CD14-positive monocyte (primary cell): ENCODE data around the gene NKAPL. TPM values are rescaled to one million over a fixed set of nuclear protein-coding genes. Genes with fewer than 3 reads are reported as not detected.
"Not testable (repeated sequence)": the region's sequence is repeated elsewhere in the genome, so short reads cannot be mapped to it uniquely, and the experiment has no call there.

Experiments
- DNase-seq, 3 donors: peaks; one replicate each; pipeline ENCODE4 v3.0.0-alpha.2; 2011 to 2022
- H2AFZ ChIP-seq: 2 replicates; pipeline ENCODE4 v1.6.0; 2012; ENCODE audit warnings: mild to moderate bottlenecking, low read depth, low read length, inconsistent platforms; ENCODE audit not compliant: insufficient read depth, poor library complexity, severe bottlenecking
- H3K27ac ChIP-seq, 2 donors: 1 replicate in 1 of 2; 2 replicates in 1 of 2; pipeline ENCODE4 v1.5.1; 2012 to 2013; ENCODE audit warnings: low read length in 2 of 2, control low read depth in 1 of 2, inconsistent platforms in 1 of 2, low read depth in 1 of 2, mild to moderate bottlenecking in 1 of 2
- H3K27me3 ChIP-seq, 2 donors: one replicate each; pipeline versions ENCODE4 v1.6.0 to v1.6.1; 2011 to 2013; ENCODE audit warnings: low read length in 2 of 2; ENCODE audit not compliant: control insufficient read depth in 2 of 2, insufficient read depth in 2 of 2
- H3K36me3 ChIP-seq, 2 donors: replicated peaks in 1 of 2; 1 replicate in 1 of 2; 2 replicates in 1 of 2; pipeline versions ENCODE4 v1.5.1 to v1.6.1; 2012 to 2013; ENCODE audit warnings: low read length in 2 of 2, control low read depth in 1 of 2, inconsistent platforms in 1 of 2, mild to moderate bottlenecking in 1 of 2; ENCODE audit not compliant: insufficient read depth in 2 of 2, control insufficient read depth in 1 of 2
- H3K4me1 ChIP-seq, 2 donors: 1 replicate in 1 of 2; 2 replicates in 1 of 2; pipeline versions ENCODE4 v1.5.1 to v1.6.1; 2012 to 2013; ENCODE audit warnings: low read length in 2 of 2, control low read depth in 1 of 2, inconsistent platforms in 1 of 2, mild to moderate bottlenecking in 1 of 2, moderate library complexity in 1 of 2; ENCODE audit not compliant: insufficient read depth in 2 of 2, control insufficient read depth in 1 of 2
- H3K4me2 ChIP-seq: replicated peaks from 2 replicates; pipeline ENCODE3; 2012; ENCODE audit warnings: low read length, moderate library complexity, mild to moderate bottlenecking; ENCODE audit not compliant: poor library complexity, severe bottlenecking; ENCODE audit errors: extremely low read depth
- H3K4me3 ChIP-seq, 3 experiments: fragments of 200-600 bp in 1 of 3; sonication (generic) in 1 of 3; replicated peaks in 1 of 3; 1 replicate in 2 of 3; 2 replicates in 1 of 3; pipeline ENCODE4 v1.5.1; 2011 to 2013; ENCODE audit warnings: low read length in 3 of 3, mild to moderate bottlenecking in 3 of 3, control low read depth in 2 of 3, low read depth in 2 of 3, inconsistent platforms in 1 of 3, moderate library complexity in 1 of 3
- H3K79me2 ChIP-seq: 2 replicates; pipeline ENCODE4 v1.6.0; 2012; ENCODE audit warnings: mild to moderate bottlenecking, control low read depth, inconsistent platforms, low read length, moderate library complexity; ENCODE audit not compliant: insufficient read depth
- H3K9ac ChIP-seq: 2 replicates; pipeline ENCODE4 v1.6.0; 2017; ENCODE audit warnings: low read length, mild to moderate bottlenecking; ENCODE audit not compliant: insufficient read depth, poor library complexity, severe bottlenecking
- H3K9me3 ChIP-seq, 2 donors: replicated peaks in 1 of 2; 1 replicate in 1 of 2; 2 replicates in 1 of 2; pipeline versions ENCODE4 v1.5.1 to v1.6.1; 2012 to 2013; ENCODE audit warnings: low read length in 2 of 2, control low read depth in 1 of 2; ENCODE audit not compliant: control insufficient read depth in 1 of 2, insufficient read depth in 1 of 2
- H4K20me1 ChIP-seq: 2 replicates; pipeline ENCODE4 v1.6.0; 2012; ENCODE audit warnings: mild to moderate bottlenecking, low read length, control low read depth, moderate library complexity; ENCODE audit not compliant: insufficient read depth
- H3K27ac Mint-ChIP-seq, 7 donors: one replicate each; pipeline ENCODE4 v1.8.0; 2020; ENCODE audit warnings: mild to moderate bottlenecking in 7 of 7, mixed read lengths in 7 of 7, moderate library complexity in 6 of 7, inconsistent platforms in 2 of 7
- H3K27me3 Mint-ChIP-seq, 3 donors: one replicate each; pipeline ENCODE4 v1.8.0; 2021 to 2022; ENCODE audit warnings: low read depth in 3 of 3, mild to moderate bottlenecking in 3 of 3, mixed read lengths in 3 of 3, moderate library complexity in 3 of 3, inconsistent platforms in 1 of 3
- H3K36me3 Mint-ChIP-seq, 2 donors: one replicate each; pipeline ENCODE4 v1.8.0; 2020; ENCODE audit warnings: mixed read lengths in 2 of 2, inconsistent platforms in 1 of 2, mild to moderate bottlenecking in 1 of 2
- H3K4me1 Mint-ChIP-seq: one replicate; pipeline ENCODE4 v1.8.0; 2020; ENCODE audit warnings: mild to moderate bottlenecking, mixed read lengths
- H3K4me3 Mint-ChIP-seq, 2 donors: one replicate each; pipeline ENCODE4 v1.8.0; 2020; ENCODE audit warnings: mild to moderate bottlenecking in 2 of 2, mixed read lengths in 2 of 2, moderate library complexity in 1 of 2
- H3K9me3 Mint-ChIP-seq, 7 donors: one replicate each; pipeline ENCODE4 v1.8.0; 2020 to 2022; ENCODE audit warnings: mixed read lengths in 7 of 7, mild to moderate bottlenecking in 6 of 7, moderate library complexity in 6 of 7, inconsistent platforms in 2 of 7
- WGBS: methylation state at CpG from one replicate; pipeline ENCODE4 v1.1.5; 2013; ENCODE audit warnings: missing lambda C conversion rate; ENCODE audit not compliant: insufficient coverage; 5-methylcytosine and 5-hydroxymethylcytosine counted together
- intact Hi-C, 2 donors: fragments of 100-400 bp; cut with micrococcal nuclease; formaldehyde crosslinking; loops; one replicate each; pipeline versions ENCODE4 v1.15.0 to v1.15.1; 2023
- polyA plus RNA-seq, 3 donors: library from polyadenylated mRNA; depleted of rRNA in 1 of 3; unstranded in 2 of 3; stranded (reverse) in 1 of 3; fragments of 300-500 nt in 2 of 3; fragments of >200 nt in 1 of 3; fragmentation: Illumina TruSeq in 2 of 3; gene quantifications; 1 replicate in 2 of 3; 2 replicates in 1 of 3; pipeline ENCODE4 v1.2.3, GENCODE V29; 2012 to 2021
- TF ChIP-seq, protein P1 (sequence below): fragments of 200-600 bp; IDR thresholded peaks from one replicate; pipeline ENCODE4 v1.8.0; 2022; ENCODE audit warnings: antibody characterized with exemption, mild to moderate bottlenecking

Gene NKAPL
- polyA plus RNA-seq, 3 donors = 0.12 to 1.1 (median 0.94) TPM

DNA sequence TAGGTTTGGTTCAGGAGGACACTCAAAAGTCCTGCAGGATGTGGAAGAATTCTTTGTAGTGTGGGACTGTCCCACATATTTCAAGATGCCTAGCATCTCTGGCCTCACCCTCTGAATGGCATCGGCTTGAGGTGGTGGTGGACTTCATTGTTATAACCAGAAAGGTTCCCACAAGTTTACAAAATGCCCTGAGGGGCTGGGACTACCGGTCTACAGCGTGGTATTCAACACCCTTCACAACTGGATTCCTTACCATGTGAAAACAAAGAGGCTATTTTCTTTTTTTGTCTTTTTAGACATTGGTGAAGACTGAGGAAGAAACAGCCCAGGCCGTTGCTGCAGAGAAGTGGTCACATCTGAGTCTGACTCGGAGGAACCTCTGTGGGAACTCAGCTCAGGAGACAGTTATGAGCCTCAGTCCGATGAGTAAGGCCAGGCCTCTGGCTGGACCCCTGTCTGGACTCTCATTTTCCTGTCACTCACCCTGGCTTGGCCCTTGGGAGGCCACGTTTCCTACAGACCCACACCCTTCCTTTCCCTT is 37.5 kb downstream of the NKAPL start:
- Histone ChIP-seq H3K9ac (no peak overlapping the region), H3K4me3 (no peak overlapping the region), H3K79me2 (no peaks in the 10 kb centered on the region), H2AFZ (no peak overlapping the region), H3K27me3 (no peaks in the 10 kb centered on the region), H3K27ac (no peak overlapping the region), H3K4me2 (no peak overlapping the region), H3K36me3 (no peaks in the 10 kb centered on the region), H3K4me1 (no peaks in the 10 kb centered on the region), H3K9me3 (no peaks in the 10 kb centered on the region), H4K20me1 (no peaks in the 10 kb centered on the region)
- Mint-ChIP-seq H3K27me3 (peaks cover 0 to 2% (median 0%) of the 10 kb centered on the region in 3 donors), H3K36me3 (peaks cover 2 to 3% of the 10 kb centered on the region in 2 donors), H3K4me1 (no peaks in the 10 kb centered on the region), H3K9me3 (no peaks in the 10 kb centered on the region), H3K27ac (peak overlapping the region in 1 of 7 donors; percentile 47), H3K4me3 (no peak overlapping the region)
- no peak for DNase-seq
- 91% methylated on average over 5 of the region's 7 CpGs for WGBS
- TF ChIP-seq, protein P1, sequence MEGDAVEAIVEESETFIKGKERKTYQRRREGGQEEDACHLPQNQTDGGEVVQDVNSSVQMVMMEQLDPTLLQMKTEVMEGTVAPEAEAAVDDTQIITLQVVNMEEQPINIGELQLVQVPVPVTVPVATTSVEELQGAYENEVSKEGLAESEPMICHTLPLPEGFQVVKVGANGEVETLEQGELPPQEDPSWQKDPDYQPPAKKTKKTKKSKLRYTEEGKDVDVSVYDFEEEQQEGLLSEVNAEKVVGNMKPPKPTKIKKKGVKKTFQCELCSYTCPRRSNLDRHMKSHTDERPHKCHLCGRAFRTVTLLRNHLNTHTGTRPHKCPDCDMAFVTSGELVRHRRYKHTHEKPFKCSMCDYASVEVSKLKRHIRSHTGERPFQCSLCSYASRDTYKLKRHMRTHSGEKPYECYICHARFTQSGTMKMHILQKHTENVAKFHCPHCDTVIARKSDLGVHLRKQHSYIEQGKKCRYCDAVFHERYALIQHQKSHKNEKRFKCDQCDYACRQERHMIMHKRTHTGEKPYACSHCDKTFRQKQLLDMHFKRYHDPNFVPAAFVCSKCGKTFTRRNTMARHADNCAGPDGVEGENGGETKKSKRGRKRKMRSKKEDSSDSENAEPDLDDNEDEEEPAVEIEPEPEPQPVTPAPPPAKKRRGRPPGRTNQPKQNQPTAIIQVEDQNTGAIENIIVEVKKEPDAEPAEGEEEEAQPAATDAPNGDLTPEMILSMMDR = no peak
- intact Hi-C loops = no loop called here

- no peaks in the 10 kb centered on the region for H4K20me1 ChIP-seq
- 100% methylated on average over 1 of the region's 3 CpGs for WGBS
- H3K9me3 Mint-ChIP-seq = peaks cover 0 to 11% (median 4%) of the 10 kb centered on the region in 7 donors
- no peak overlapping the region for H3K27ac ChIP-seq
- H3K4me2 ChIP-seq = no peak overlapping the region
- H3K79me2 ChIP-seq = no peaks in the 10 kb centered on the region
- no peaks in the 10 kb centered on the region for H3K27me3 Mint-ChIP-seq
- H3K9me3 ChIP-seq = no peaks in the 10 kb centered on the region
- no peak overlapping the region for H3K9ac ChIP-seq
- TF ChIP-seq, protein P1 = no peak
- no peaks in the 10 kb centered on the region for H3K4me1 ChIP-seq
- H3K27me3 ChIP-seq = no peaks in the 10 kb centered on the region
- H3K36me3 ChIP-seq = no peaks in the 10 kb centered on the region
- no peak overlapping the region for H3K4me3 Mint-ChIP-seq
- no peak for DNase-seq
- H2AFZ ChIP-seq = no peak overlapping the region
- no peaks in the 10 kb centered on the region for H3K36me3 Mint-ChIP-seq
- intact Hi-C loops = no loop called here
- no peak overlapping the region for H3K27ac Mint-ChIP-seq
- no peak overlapping the region for H3K4me3 ChIP-seq
- no peaks in the 10 kb centered on the region for H3K4me1 Mint-ChIP-seq
Measured at GRCh38 chr6:28303570-28303969, 44.5 kb downstream of the NKAPL start.

GRCh38 chr6:28306363-28306762 is 47.3 kb downstream of the NKAPL start:
- H3K9me3 Mint-ChIP-seq = peaks cover 0 to 15% (median 6%) of the 10 kb centered on the region in 7 donors
- H3K4me3 Mint-ChIP-seq, H3K4me1 Mint-ChIP-seq, H4K20me1 ChIP-seq, H2AFZ ChIP-seq, H3K79me2 ChIP-seq, H3K27ac ChIP-seq, H3K36me3 Mint-ChIP-seq, H3K36me3 ChIP-seq, H3K9me3 ChIP-seq, H3K27ac Mint-ChIP-seq, H3K9ac ChIP-seq, H3K4me1 ChIP-seq, intact Hi-C loops, H3K27me3 ChIP-seq, H3K27me3 Mint-ChIP-seq, H3K4me3 ChIP-seq, DNase-seq, H3K4me2 ChIP-seq: not testable (repeated sequence)
